Testis (tissue), 3 donors: ENCODE results near the gene RIPOR2. TPM values are rescaled to one million over a fixed set of nuclear protein-coding genes. Genes with fewer than 3 reads are reported as not detected.

Experiments
- DNase-seq: peaks from one replicate; pipeline ENCODE4 v3.0.0-alpha.2; 2019
- H3K27ac ChIP-seq, 2 donors: fragments of 200-600 bp; sonication (generic); one replicate each; pipeline ENCODE4 v1.5.1; 2019
- H3K27me3 ChIP-seq: fragments of 200-600 bp; sonication (generic); one replicate; pipeline ENCODE4 v1.5.1; 2019
- H3K36me3 ChIP-seq: fragments of 200-600 bp; sonication (generic); one replicate; pipeline ENCODE4 v1.5.1; 2017; ENCODE audit warnings: low read depth; ENCODE audit errors: missing control alignments
- H3K4me1 ChIP-seq: fragments of 200-600 bp; sonication (generic); one replicate; pipeline ENCODE4 v1.5.1; 2019
- H3K4me3 ChIP-seq, 2 donors: fragments of 200-600 bp; sonication (generic); one replicate each; pipeline ENCODE4 v1.5.1; 2017 to 2019
- H3K9me3 ChIP-seq: fragments of 200-600 bp; sonication (generic); one replicate; pipeline ENCODE4 v1.5.1; 2017
- CTCF ChIP-seq, 3 experiments: fragments of 450-650 bp in 2 of 3; fragments of 200-600 bp in 1 of 3; sonication (generic) in 1 of 3; IDR thresholded peaks; one replicate each; pipeline ENCODE4 v1.5.1; 2016 to 2019; ENCODE audit warnings: antibody characterized with exemption in 3 of 3, mild to moderate bottlenecking in 2 of 3, moderate library complexity in 1 of 3
- POLR2A ChIP-seq: fragments of 450-650 bp; IDR thresholded peaks from one replicate; pipeline ENCODE4 v1.6.1; 2017; ENCODE audit warnings: antibody characterized with exemption, mild to moderate bottlenecking, moderate library complexity
- WGBS, 2 donors: methylation state at CpG; one replicate each; pipeline ENCODE4 v1.1.5; 2018; 5-methylcytosine and 5-hydroxymethylcytosine counted together
- intact Hi-C: fragments of 100-400 bp; cut with DNase I; formaldehyde crosslinking; loops from one replicate; pipeline ENCODE4 v1.15.1; 2023; ENCODE audit warnings: low total_unique reads
- polyA plus RNA-seq: library from polyadenylated mRNA; stranded (reverse); fragments of 350-450 nt; fragmentation: Illumina TruSeq; extraction: RNeasy Lipid Tissue Mini Kit (QIAGEN cat#74804); gene quantifications from one replicate; pipeline ENCODE4 v1.2.3, GENCODE V29; 2014; ENCODE audit warnings: low read depth, low replicate concordance; ENCODE audit not compliant: insufficient read depth
- total RNA-seq, 2 donors: library from RNA; depleted of rRNA; stranded (reverse); fragments of >200 nt; gene quantifications; one replicate each; pipeline ENCODE4 v1.2.3, GENCODE V29; 2016

RIPOR2 gene
- total and polyA plus RNA-seq, 3 donors from 2014 or later: 3.7 to 15.1 (median 10.0) TPM

- Histone ChIP-seq H3K9me3 (no peaks in the 10 kb centered on the region), H3K4me1 (no peaks in the 10 kb centered on the region), H3K4me3 (no peak overlapping the region), H3K36me3 (no peaks in the 10 kb centered on the region), H3K27ac (no peak overlapping the region), H3K27me3 (no peaks in the 10 kb centered on the region)
- DNase-seq: no peak
- TF ChIP-seq CTCF (IDR thresholded peaks at IDR 0.05): no peak
- no peak for TF ChIP-seq POLR2A
- intact Hi-C loops: no loop called here
- 94 to 96% methylated on average over 6 of the region's 6 CpGs for WGBS, 2 donors
These were observed 113.1 kb downstream of the RIPOR2 start for GRCh38 chr6:24822696-24823095.

GRCh38 chr6:24821860-24822444 is 113.8 kb downstream of the RIPOR2 start:
- no peak for DNase-seq
- H3K9me3 ChIP-seq: no peaks in the 10 kb centered on the region
- 89 to 98% methylated on average over 3 of the region's 3 CpGs for WGBS, 2 donors
- H3K4me3 ChIP-seq: no peak overlapping the region
- no peaks in the 10 kb centered on the region for H3K4me1 ChIP-seq
- intact Hi-C loops: no loop called here
- TF ChIP-seq CTCF (IDR thresholded peaks at IDR 0.05) (no peak), POLR2A (no peak)
- no peaks in the 10 kb centered on the region for H3K36me3 ChIP-seq
- no peak overlapping the region for H3K27ac ChIP-seq
- H3K27me3 ChIP-seq: no peaks in the 10 kb centered on the region

- no peak overlapping the region for H3K27ac ChIP-seq
- no peaks in the 10 kb centered on the region for H3K36me3 ChIP-seq
- no peak for TF ChIP-seq POLR2A
- TF ChIP-seq CTCF (IDR thresholded peaks at IDR 0.05): no peak
- H3K4me1 ChIP-seq: no peaks in the 10 kb centered on the region
- no peaks in the 10 kb centered on the region for H3K9me3 ChIP-seq
- DNase-seq: no peak
- no peak overlapping the region for H3K4me3 ChIP-seq
- H3K27me3 ChIP-seq: no peaks in the 10 kb centered on the region
- WGBS, 2 donors: 85 to 95% methylated on average over 2 of the region's 2 CpGs
- intact Hi-C loops: no loop called here
These were observed 117.4 kb downstream of the RIPOR2 start for GRCh38 chr6:24818346-24818745.

- no peak for DNase-seq
- intact Hi-C loops: no loop called here
These were observed 126.0 kb downstream of the RIPOR2 start for GRCh38 chr6:24809728-24810127.

More at GRCh38 chr6:24809728-24810127, 126.0 kb downstream of the RIPOR2 start:
- Histone ChIP-seq H3K4me3 (no peak overlapping the region), H3K27me3 (no peaks in the 10 kb centered on the region), H3K27ac (no peak overlapping the region), H3K4me1 (no peaks in the 10 kb centered on the region), H3K9me3 (no peaks in the 10 kb centered on the region), H3K36me3 (no peaks in the 10 kb centered on the region)
- TF ChIP-seq POLR2A: no peak
- no peak for TF ChIP-seq CTCF (IDR thresholded peaks at IDR 0.05)
- 81 to 93% methylated on average over 3 of the region's 3 CpGs for WGBS, 2 donors
